ENCODE measurements around the gene CDH20.
"Not testable (repeated sequence)": the region's sequence is repeated elsewhere in the genome, so short reads cannot be mapped to it uniquely, and the experiment has no call there.

The CDH20 gene

DNA sequence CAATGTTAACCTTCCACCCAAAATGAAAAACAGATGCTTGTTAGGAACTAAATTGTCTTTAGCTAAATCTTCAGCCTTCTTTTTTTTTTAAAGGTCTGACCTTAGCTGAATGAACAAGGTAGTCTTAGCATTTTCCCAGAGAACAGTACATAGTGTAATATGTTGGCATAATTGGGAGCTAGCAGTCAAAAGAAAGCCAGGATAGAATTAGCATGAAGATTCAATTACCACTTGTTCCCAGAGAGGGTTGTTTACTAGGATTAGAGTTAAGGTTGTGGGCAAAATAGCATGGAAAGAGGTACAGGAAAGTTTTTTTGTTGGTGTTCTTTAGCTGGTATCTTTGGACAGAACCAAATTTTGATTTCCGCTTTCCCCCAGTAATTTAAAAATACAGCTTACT lies 6.9 kb downstream of the CDH20 start:
- in situ Hi-C loops (cut with HindIII; ENCODE audit: low sequenced_read_pairs), result no loop called here

GRCh38 chr18:61348230-61348629 lies 15.0 kb downstream of the CDH20 start:
- in situ Hi-C loops (cut with HindIII; ENCODE audit: low sequenced_read_pairs), result no loop called here

GRCh38 chr18:61350578-61350977 lies 17.3 kb downstream of the CDH20 start:
- in situ Hi-C loops (cut with HindIII; ENCODE audit: low sequenced_read_pairs), result no loop called here

- in situ Hi-C loops (cut with HindIII; ENCODE audit: low sequenced_read_pairs), result no loop called here
Measured at GRCh38 chr18:61352059-61352458, 18.8 kb downstream of the CDH20 start.

DNA sequence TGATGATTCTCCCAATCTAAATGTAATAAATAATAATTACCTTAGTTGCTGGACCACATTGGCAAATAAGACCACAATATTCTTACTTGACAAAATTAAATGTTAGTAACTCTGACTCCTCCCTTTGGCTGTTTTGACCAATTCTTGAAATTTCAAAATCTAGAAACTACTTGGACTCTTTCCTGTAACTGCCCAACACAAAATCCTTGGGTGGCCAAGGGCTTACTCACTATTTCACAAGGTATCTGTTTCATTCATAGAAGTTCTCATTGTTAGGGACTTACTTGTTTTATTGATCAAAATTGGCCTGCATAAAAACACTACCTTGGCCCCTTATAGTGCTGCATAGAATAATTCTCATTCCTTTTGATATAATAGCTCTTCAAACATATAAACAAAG lies 19.4 kb downstream of the CDH20 start:
- in situ Hi-C loops (cut with HindIII; ENCODE audit: low sequenced_read_pairs), result no loop called here

GRCh38 chr18:61360404-61361383 lies 27.5 kb downstream of the CDH20 start:
- in situ Hi-C loops (cut with HindIII; ENCODE audit: low sequenced_read_pairs), result no loop called here

DNA sequence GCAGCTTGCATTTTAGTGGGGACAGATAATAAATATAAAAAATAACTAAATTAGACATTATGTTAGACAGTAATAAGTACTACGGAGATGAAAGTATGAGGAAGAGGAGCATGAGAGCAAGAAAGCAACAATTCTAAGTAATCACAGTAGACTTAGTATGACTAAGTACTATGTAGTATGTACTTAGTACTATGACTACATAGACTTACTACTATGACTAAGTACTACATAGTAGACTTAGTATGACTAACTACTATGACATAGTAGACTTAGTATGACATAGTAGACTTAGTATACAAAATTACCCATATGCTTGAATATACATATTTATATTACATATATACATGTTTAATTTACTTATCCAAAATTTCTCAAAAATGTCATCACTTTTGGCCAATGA lies 29.3 kb downstream of the CDH20 start:
- in situ Hi-C loops (cut with HindIII; ENCODE audit: low sequenced_read_pairs), result no loop called here

DNA sequence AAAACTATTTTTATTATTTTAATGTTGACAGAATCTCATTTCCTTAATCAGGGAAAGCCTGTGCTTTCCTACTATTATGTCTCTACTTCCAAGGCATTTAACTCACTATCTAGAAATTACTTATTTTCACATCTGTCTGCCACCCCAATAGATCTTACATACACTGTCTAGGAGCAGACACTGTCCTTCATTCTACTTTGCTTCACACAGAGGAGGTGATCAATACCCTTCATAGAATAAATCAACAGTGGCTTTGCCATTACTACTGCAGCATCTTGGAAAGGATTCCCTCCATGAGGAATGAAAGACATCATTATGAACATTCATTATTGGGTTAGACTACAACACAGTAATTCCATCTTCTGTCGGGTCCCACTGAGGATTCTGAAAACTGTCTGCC lies 31.7 kb downstream of the CDH20 start:
- in situ Hi-C loops (cut with HindIII; ENCODE audit: low sequenced_read_pairs), result no loop called here

- in situ Hi-C loops (cut with HindIII; ENCODE audit: low sequenced_read_pairs), result no loop called here
Measured at GRCh38 chr18:61368001-61368400, 34.8 kb downstream of the CDH20 start.

GRCh38 chr18:61369671-61370070 lies 36.4 kb downstream of the CDH20 start:
- in situ Hi-C loops (cut with HindIII; ENCODE audit: low sequenced_read_pairs), result not testable (repeated sequence)

GRCh38 chr18:61371111-61371510 lies 37.9 kb downstream of the CDH20 start:
- in situ Hi-C loops (cut with HindIII; ENCODE audit: low sequenced_read_pairs), result no loop called here

- in situ Hi-C loops (cut with HindIII; ENCODE audit: low sequenced_read_pairs), result no loop called here
Measured at GRCh38 chr18:61379827-61380226, 46.6 kb downstream of the CDH20 start.

- in situ Hi-C loops (cut with HindIII; ENCODE audit: low sequenced_read_pairs), result no loop called here
Measured at GRCh38 chr18:61388010-61388409, 54.8 kb downstream of the CDH20 start.

- in situ Hi-C loops (cut with HindIII; ENCODE audit: low sequenced_read_pairs), result no loop called here
Measured at GRCh38 chr18:61394983-61395382, 61.8 kb downstream of the CDH20 start.

DNA sequence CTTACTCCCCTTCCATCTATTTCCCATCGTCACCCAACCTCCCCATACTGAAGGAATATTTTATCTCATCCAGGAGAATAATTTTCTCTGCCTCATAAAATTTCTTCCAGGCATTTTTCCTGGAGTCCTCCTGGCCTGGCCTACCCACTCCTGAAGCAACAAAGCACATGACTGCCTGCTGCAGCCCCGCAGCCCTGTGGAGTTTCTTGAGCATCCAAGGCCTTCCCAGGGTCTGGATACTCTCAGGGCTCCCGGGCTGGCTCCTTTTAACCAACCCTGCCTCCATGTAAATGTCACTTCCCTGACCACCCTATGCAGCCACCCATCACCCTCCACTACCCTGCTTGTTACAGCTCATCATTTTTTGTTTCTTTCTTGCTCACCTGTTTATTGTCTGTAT lies 64.0 kb downstream of the CDH20 start:
- in situ Hi-C loops (cut with HindIII; ENCODE audit: low sequenced_read_pairs), result no loop called here

- in situ Hi-C loops (cut with HindIII; ENCODE audit: low sequenced_read_pairs), result no loop called here
Measured at GRCh38 chr18:61398961-61399705, 65.9 kb downstream of the CDH20 start.

- in situ Hi-C loops (cut with HindIII; ENCODE audit: low sequenced_read_pairs), result no loop called here
Measured at GRCh38 chr18:61400016-61400635, 66.9 kb downstream of the CDH20 start.

DNA sequence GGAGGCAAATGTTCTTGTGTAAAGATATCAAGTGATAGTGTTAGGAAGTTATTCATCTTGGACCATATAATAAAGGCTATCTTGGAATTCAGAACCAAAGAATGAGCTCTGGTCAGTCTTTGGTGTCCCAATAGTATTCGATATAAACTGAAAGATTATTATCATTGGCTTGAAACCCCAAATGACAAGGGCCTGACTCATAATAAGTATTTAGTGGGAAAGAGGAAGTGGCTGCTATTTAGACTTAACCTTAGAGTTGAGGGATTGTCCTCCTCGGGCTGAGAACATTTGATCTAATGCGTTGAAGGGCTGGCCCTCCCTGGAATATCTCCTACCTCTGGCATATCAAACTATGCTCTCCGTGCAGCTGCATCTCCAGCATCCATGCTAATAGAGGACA lies 67.5 kb downstream of the CDH20 start:
- in situ Hi-C loops (cut with HindIII; ENCODE audit: low sequenced_read_pairs), result no loop called here

GRCh38 chr18:61402726-61403125 lies 69.5 kb downstream of the CDH20 start:
- in situ Hi-C loops (cut with HindIII; ENCODE audit: low sequenced_read_pairs), result no loop called here

DNA sequence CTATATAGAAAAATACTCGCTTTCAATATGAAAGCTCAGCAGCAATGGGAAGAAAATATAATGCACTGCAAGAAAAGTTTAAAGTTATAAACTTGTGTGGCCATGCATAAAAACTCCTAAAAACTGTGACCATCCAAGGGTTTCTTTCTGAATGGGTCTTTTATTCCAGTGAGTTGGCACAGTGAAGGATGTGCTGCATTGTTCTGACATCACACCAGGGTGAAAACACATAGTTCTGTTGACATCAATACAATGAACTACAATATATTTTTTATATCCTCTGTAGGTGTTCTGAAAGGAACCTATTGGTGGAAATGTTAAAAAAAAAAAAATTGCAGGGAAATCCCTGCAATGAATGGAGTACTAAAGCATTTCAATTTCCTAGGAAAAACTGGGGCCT lies 80.2 kb downstream of the CDH20 start:
- in situ Hi-C loops (cut with HindIII; ENCODE audit: low sequenced_read_pairs), result no loop called here

- in situ Hi-C loops (cut with HindIII; ENCODE audit: low sequenced_read_pairs), result no loop called here
Measured at GRCh38 chr18:61414086-61414485, 80.9 kb downstream of the CDH20 start.

GRCh38 chr18:61419763-61420162 lies 86.5 kb downstream of the CDH20 start:
- in situ Hi-C loops (cut with HindIII; ENCODE audit: low sequenced_read_pairs), result no loop called here

All from DLD1 (cell line).